ENCODE data around the gene BPGM.
A peak's percentile ranks its signal among the peaks of the same experiment; 100 is the strongest.

- peak in 1 of 6 experiments; percentile 4 for TF ChIP-seq CTCF (IDR thresholded peaks at IDR 0.05)
- no peak for TF ChIP-seq POLR2A (IDR thresholded peaks at IDR 0.05)
These were observed 47.6 kb downstream of the BPGM start for GRCh38 chr7:134694299-134694698.

Measured in thyroid gland (tissue), 4 donors.